B cell (primary cell): ENCODE results near the gene BCKDK. TPM values are rescaled to one million over a fixed set of nuclear protein-coding genes. Genes with fewer than 3 reads are reported as not detected.

ENCODE experiments used
- ATAC-seq: fragments of 200-7000 bp; cut with Tn5 transposase; one replicate; pipeline ENCODE4 v1.10.0; 2021; ENCODE audit warnings: low read depth, mild to moderate bottlenecking, moderate number of reproducible peaks, moderate library complexity
- CTCF ChIA-PET: fragments of 350-600 bp; sonication (Branson Sonifier 250); formaldehyde crosslinking; loops from one replicate; lab custom pipeline; 2021; ENCODE audit warnings: antibody characterized with exemption, inconsistent platforms; lab: Charles Lee
- POLR2A ChIA-PET: fragments of 350-600 bp; sonication (Branson Sonifier 250); formaldehyde crosslinking; loops from one replicate; lab custom pipeline; 2021; ENCODE audit warnings: antibody characterized with exemption; lab: Charles Lee
- DNase-seq: peaks from one replicate; pipeline ENCODE4 v3.0.0; 2013
- H2AFZ ChIP-seq: 2 replicates; pipeline ENCODE4 v1.6.1; 2012; ENCODE audit warnings: mild to moderate bottlenecking, low read depth, low read length; ENCODE audit not compliant: insufficient read depth, poor library complexity, severe bottlenecking
- H3K27ac ChIP-seq, 2 donors: 1 replicate in 1 of 2; 2 replicates in 1 of 2; pipeline ENCODE4 v1.5.1; 2012 to 2013; ENCODE audit warnings: low read length in 2 of 2, mild to moderate bottlenecking in 2 of 2, moderate library complexity in 1 of 2
- H3K27me3 ChIP-seq, 4 experiments: fragments of 200-600 bp in 1 of 4; sonication (generic) in 1 of 4; replicated peaks in 1 of 4; 1 replicate in 2 of 4; 2 replicates in 2 of 4; pipeline versions ENCODE4 v1.6.1 to v1.7.0; 2013 to 2016; ENCODE audit warnings: low read length in 3 of 4, mild to moderate bottlenecking in 2 of 4, mixed read lengths in 1 of 4, moderate library complexity in 1 of 4; ENCODE audit not compliant: insufficient read depth in 4 of 4, control insufficient read depth in 3 of 4; ENCODE audit errors: control extremely low read depth in 1 of 4
- H3K36me3 ChIP-seq, 2 experiments: replicated peaks in 1 of 2; 1 replicate in 1 of 2; 2 replicates in 1 of 2; pipeline versions ENCODE4 v1.6.1 to v1.7.1; 2013; ENCODE audit warnings: low read length in 1 of 2; ENCODE audit not compliant: insufficient read depth in 2 of 2, control insufficient read depth in 1 of 2; ENCODE audit errors: control extremely low read depth in 1 of 2, extremely low read depth in 1 of 2
- H3K4me1 ChIP-seq, 2 donors: fragments of 200-600 bp in 1 of 2; sonication (generic) in 1 of 2; 1 replicate in 1 of 2; 2 replicates in 1 of 2; pipeline versions ENCODE4 v1.5.1 to v1.6.1; 2013 to 2017; ENCODE audit warnings: low read length in 2 of 2; ENCODE audit not compliant: control insufficient read depth in 2 of 2, insufficient read depth in 2 of 2
- H3K4me2 ChIP-seq: replicated peaks from 2 replicates; pipeline ENCODE3; 2012; ENCODE audit warnings: mild to moderate bottlenecking, low read depth, low read length; ENCODE audit not compliant: poor library complexity, severe bottlenecking
- H3K4me3 ChIP-seq, 5 experiments: fragments of 200-600 bp in 1 of 5; sonication (generic) in 1 of 5; 1 replicate in 3 of 5; 2 replicates in 2 of 5; pipeline versions ENCODE4 v1.5.1 to v1.7.0; 2011 to 2016; ENCODE audit warnings: low read length in 4 of 5, mild to moderate bottlenecking in 4 of 5, low read depth in 2 of 5, control low read depth in 1 of 5, moderate library complexity in 1 of 5; ENCODE audit not compliant: insufficient read depth in 1 of 5; ENCODE audit errors: control extremely low read depth in 1 of 5, extremely low read depth in 1 of 5
- H3K79me2 ChIP-seq: fragments of 200-600 bp; sonication (generic); one replicate; pipeline ENCODE4 v1.6.0; 2016; ENCODE audit warnings: low read length; ENCODE audit not compliant: control insufficient read depth, insufficient read depth
- H3K9ac ChIP-seq: fragments of 200-600 bp; sonication (generic); 2 replicates; pipeline ENCODE4 v1.6.1; 2017; ENCODE audit warnings: mild to moderate bottlenecking, low read length, moderate library complexity
- H3K9me3 ChIP-seq, 3 donors: one replicate each; pipeline versions ENCODE4 v1.6.1 to v1.7.1; 2013; ENCODE audit warnings: low read length in 2 of 3; ENCODE audit not compliant: control insufficient read depth in 2 of 3, insufficient read depth in 1 of 3; ENCODE audit errors: control extremely low read depth in 1 of 3
- H4K20me1 ChIP-seq: 2 replicates; pipeline ENCODE4 v1.6.0; 2012; ENCODE audit warnings: mild to moderate bottlenecking, low read length; ENCODE audit not compliant: insufficient read depth, control insufficient read depth, poor library complexity, severe bottlenecking
- H3K27ac Mint-ChIP-seq: one replicate; pipeline ENCODE4 v1.8.0; 2021; ENCODE audit warnings: mixed read lengths
- H3K27me3 Mint-ChIP-seq: one replicate; pipeline ENCODE4 v1.8.0; 2021; ENCODE audit warnings: mixed read lengths
- H3K4me1 Mint-ChIP-seq: one replicate; pipeline ENCODE4 v1.8.0; 2021; ENCODE audit warnings: mixed read lengths
- H3K4me3 Mint-ChIP-seq: one replicate; pipeline ENCODE4 v1.8.0; 2021; ENCODE audit warnings: mixed read lengths
- H3K9me3 Mint-ChIP-seq: one replicate; pipeline ENCODE4 v1.8.0; 2022; ENCODE audit warnings: mixed read lengths; ENCODE audit not compliant: insufficient read depth
- CTCF ChIP-seq: fragments of 200-600 bp; IDR thresholded peaks from one replicate; pipeline ENCODE4 v1.8.0; 2022; ENCODE audit warnings: antibody characterized with exemption, mild to moderate bottlenecking
- EZH2 ChIP-seq: IDR thresholded peaks from 2 replicates; pipeline ENCODE4 v1.6.1; 2012; ENCODE audit warnings: borderline replicate concordance, low read depth, mild to moderate bottlenecking, moderate library complexity, low read length; ENCODE audit not compliant: insufficient read depth, poor library complexity, severe bottlenecking
- WGBS: methylation state at CpG from one replicate; pipeline ENCODE4 v1.1.5; 2013; ENCODE audit warnings: missing lambda C conversion rate; ENCODE audit not compliant: insufficient coverage; 5-methylcytosine and 5-hydroxymethylcytosine counted together
- intact Hi-C: fragments of 100-400 bp; cut with micrococcal nuclease; formaldehyde crosslinking; loops from one replicate; pipeline ENCODE4 v1.10.0; 2022
- polyA plus RNA-seq: library from polyadenylated mRNA; depleted of rRNA; stranded (reverse); fragments of >200 nt; gene quantifications from 2 replicates; pipeline ENCODE4 v1.2.3, GENCODE V29; 2012
- total RNA-seq, 2 donors: library from RNA; stranded (reverse); fragments of 120-200 nt in 1 of 2; gene quantifications; 1 replicate in 1 of 2; 2 replicates in 1 of 2; pipeline versions ENCODE4 v1.2.3 to v1.2.4, GENCODE V29; 2013 to 2022

BCKDK gene
- total and polyA plus RNA-seq, 2 donors (not counting 1 experiment from before 2014, with no cell fraction given) = 24.7 to 27.6 TPM

DNA sequence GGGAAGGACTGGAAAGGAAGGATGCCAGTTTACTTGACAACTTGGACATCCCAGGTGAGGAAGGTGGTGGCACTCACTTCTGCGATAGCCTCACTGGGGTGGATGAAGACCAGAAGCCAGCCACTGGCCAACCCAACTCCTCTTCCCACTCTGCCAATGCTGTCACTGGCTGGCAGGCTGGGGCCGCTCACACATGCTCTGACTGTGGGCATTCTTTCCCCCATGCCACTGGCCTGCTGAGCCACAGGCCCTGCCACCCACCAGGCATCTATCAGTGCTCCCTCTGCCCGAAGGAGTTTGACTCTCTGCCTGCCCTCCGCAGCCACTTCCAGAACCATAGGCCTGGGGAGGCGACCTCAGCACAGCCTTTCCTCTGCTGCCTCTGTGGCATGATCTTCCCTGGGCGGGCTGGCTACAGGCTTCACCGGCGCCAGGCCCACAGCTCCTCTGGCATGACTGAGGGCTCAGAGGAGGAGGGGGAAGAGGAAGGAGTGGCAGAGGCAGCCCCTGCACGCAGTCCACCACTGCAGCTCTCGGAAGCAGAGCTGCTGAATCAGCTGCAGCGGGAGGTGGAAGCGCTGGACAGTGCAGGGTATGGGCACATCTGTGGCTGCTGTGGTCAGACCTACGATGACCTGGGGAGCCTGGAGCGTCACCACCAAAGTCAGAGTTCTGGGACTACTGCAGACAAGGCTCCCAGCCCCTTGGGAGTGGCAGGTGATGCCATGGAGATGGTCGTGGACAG is 29.4 kb upstream of the BCKDK start:
- H3K27me3 ChIP-seq = no peaks in the 10 kb centered on the region
- H3K4me2 ChIP-seq = no peak overlapping the region
- WGBS = 98% methylated on average over 15 of the region's 15 CpGs
- no peak for ATAC-seq
- H3K36me3 ChIP-seq = peaks cover 0 to 57% of the 10 kb centered on the region in 2 experiments
- H4K20me1 ChIP-seq = peaks cover 69% of the 10 kb centered on the region
- no peak overlapping the region for H3K27ac ChIP-seq
- POLR2A ChIA-PET = no interaction called here
- H3K79me2 ChIP-seq = peaks cover 73% of the 10 kb centered on the region
- TF ChIP-seq CTCF = no peak
- TF ChIP-seq EZH2 = no peak
- peaks cover 9 to 17% of the 10 kb centered on the region in 2 donors for H3K4me1 ChIP-seq
- H3K4me3 ChIP-seq = no peak overlapping the region
- Mint-ChIP-seq H3K27me3 (no peaks in the 10 kb centered on the region), H3K27ac (no peak overlapping the region), H3K4me1 (peaks cover 29% of the 10 kb centered on the region), H3K4me3 (no peak overlapping the region), H3K9me3 (no peaks in the 10 kb centered on the region)
- intact Hi-C loops = no loop called here
- peaks cover 0 to under 1% (median 0%) of the 10 kb centered on the region in 3 donors for H3K9me3 ChIP-seq
- CTCF ChIA-PET = interaction anchor here (0.6 kb wide), 1 partner anchor 80 kb away, joined by 5 read pairs; no protein-coding TSS in a partner anchor
- H2AFZ ChIP-seq = no peak overlapping the region
- DNase-seq = no peak
- no peak overlapping the region for H3K9ac ChIP-seq

DNA sequence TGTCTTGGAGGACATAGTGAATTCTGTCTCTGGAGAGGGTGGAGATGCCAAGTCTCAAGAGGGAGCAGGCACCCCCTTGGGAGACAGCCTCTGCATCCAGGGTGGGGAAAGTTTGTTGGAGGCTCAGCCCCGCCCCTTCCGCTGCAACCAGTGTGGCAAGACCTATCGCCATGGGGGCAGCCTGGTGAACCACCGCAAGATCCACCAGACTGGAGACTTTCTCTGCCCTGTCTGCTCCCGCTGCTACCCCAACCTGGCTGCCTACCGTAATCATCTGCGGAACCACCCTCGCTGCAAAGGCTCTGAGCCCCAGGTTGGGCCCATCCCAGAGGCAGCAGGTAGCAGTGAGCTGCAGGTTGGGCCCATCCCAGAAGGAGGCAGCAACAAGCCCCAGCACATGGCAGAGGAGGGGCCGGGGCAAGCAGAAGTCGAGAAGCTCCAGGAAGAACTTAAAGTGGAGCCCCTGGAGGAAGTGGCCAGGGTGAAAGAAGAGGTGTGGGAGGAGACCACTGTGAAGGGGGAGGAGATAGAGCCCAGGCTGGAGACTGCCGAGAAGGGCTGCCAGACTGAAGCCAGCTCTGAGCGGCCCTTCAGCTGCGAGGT is 28.7 kb upstream of the BCKDK start:
- Mint-ChIP-seq H3K27ac (no peak overlapping the region), H3K4me1 (peaks cover 28% of the 10 kb centered on the region), H3K4me3 (no peak overlapping the region), H3K27me3 (no peaks in the 10 kb centered on the region), H3K9me3 (no peaks in the 10 kb centered on the region)
- Histone ChIP-seq H3K4me2 (no peak overlapping the region), H3K27me3 (no peaks in the 10 kb centered on the region), H2AFZ (no peak overlapping the region), H3K4me1 (peaks cover 9 to 17% of the 10 kb centered on the region in 2 donors), H3K27ac (no peak overlapping the region), H3K79me2 (peaks cover 72% of the 10 kb centered on the region), H3K4me3 (no peak overlapping the region), H4K20me1 (peaks cover 76% of the 10 kb centered on the region), H3K9ac (no peak overlapping the region), H3K9me3 (no peaks in the 10 kb centered on the region), H3K36me3 (peaks cover 0 to 57% of the 10 kb centered on the region in 2 experiments)
- TF ChIP-seq CTCF (no peak), EZH2 (no peak)
- DNase-seq = no peak
- ChIA-PET POLR2A (no interaction called here), CTCF (no interaction called here)
- 87% methylated on average over 13 of the region's 13 CpGs for WGBS
- ATAC-seq = no peak
- intact Hi-C loops = no loop called here
